Fibroblast of upper back skin (primary cell): ENCODE data around the gene ZIC2.
"Not testable (repeated sequence)": the region's sequence is repeated elsewhere in the genome, so short reads cannot be mapped to it uniquely, and the experiment has no call there.

Experiments
- DNase-seq: peaks from one replicate; pipeline ENCODE4 v3.0.0-alpha.2; 2013

ZIC2 gene

DNA sequence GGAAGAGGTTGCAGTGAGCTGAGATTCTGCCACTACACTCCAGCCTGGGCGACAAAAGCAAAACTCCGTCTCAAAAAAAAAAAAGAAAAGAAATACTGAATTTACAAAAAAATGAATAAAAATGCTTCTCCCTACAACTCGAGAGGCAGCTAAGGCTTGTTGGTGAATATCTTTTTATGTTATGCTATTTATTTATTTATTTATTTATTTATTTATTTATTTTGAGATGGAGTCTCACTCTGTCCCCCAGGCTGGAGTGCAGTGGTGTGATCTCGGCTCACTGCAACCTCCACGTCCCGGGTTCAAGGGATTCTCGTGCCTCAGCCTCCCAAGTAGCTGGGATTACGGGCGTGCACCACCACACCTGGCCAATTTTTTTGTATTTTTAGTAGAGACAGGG is 51.1 kb downstream of the ZIC2 start:
- not testable (repeated sequence) for DNase-seq

DNA sequence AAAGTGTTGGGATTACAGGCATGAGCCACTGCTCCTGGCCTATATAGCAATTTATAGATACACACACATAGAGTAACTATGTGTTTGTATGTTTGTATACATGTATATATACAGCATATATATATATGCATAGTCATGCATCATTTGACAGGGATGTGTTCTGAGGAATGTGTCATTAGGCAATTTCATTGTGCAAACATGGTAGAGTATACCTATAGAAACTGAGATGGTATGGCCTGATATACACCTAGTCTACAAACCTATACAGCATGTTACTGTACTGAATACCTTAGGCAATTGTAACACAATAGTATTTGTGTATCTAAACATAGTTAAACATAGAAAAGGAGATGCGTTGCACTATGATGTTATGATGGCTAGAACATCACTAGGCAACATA is 54.4 kb downstream of the ZIC2 start:
- DNase-seq, result no peak
